ENCODE results near the gene GABRB1.

The GABRB1 gene

GRCh38 chr4:47143261-47143660 is 111.9 kb downstream of the GABRB1 start:
- H3K4me3 ChIP-seq (IDR thresholded peaks at IDR 0.05; ENCODE audit: insufficient read depth, low read depth, low read length) = no peak overlapping the region
- H4K20me1 ChIP-seq (ENCODE audit: insufficient read depth) = no peaks in the 10 kb centered on the region
- TF ChIP-seq CTCF (conservative IDR thresholded peaks at IDR 0.05; ENCODE audit: low read depth, low read length) = no peak
- H2AFZ ChIP-seq (ENCODE audit: low read depth) = no peak overlapping the region
- H3K9ac ChIP-seq = no peak overlapping the region
- H3K36me3 ChIP-seq (ENCODE audit: insufficient read depth) = no peaks in the 10 kb centered on the region
- no peak overlapping the region for H3K4me2 ChIP-seq
- no peaks in the 10 kb centered on the region for H3K27me3 ChIP-seq (ENCODE audit: insufficient read depth, low read depth)
- no peaks in the 10 kb centered on the region for H3K79me2 ChIP-seq (ENCODE audit: insufficient read depth, low read depth)
- no peak overlapping the region for H3K27ac ChIP-seq
- H3K4me1 ChIP-seq (ENCODE audit: low read depth, poor library complexity, severe bottlenecking) = no peaks in the 10 kb centered on the region

- no peaks in the 10 kb centered on the region for H3K27me3 ChIP-seq (ENCODE audit: insufficient read depth, low read depth)
- TF ChIP-seq CTCF (conservative IDR thresholded peaks at IDR 0.05; ENCODE audit: low read depth, low read length) = no peak
- H3K4me3 ChIP-seq (IDR thresholded peaks at IDR 0.05; ENCODE audit: insufficient read depth, low read depth, low read length) = no peak overlapping the region
- H3K9ac ChIP-seq = no peak overlapping the region
- H2AFZ ChIP-seq (ENCODE audit: low read depth) = no peak overlapping the region
- no peaks in the 10 kb centered on the region for H3K79me2 ChIP-seq (ENCODE audit: insufficient read depth, low read depth)
- no peaks in the 10 kb centered on the region for H3K36me3 ChIP-seq (ENCODE audit: insufficient read depth)
- no peak overlapping the region for H3K27ac ChIP-seq
- H3K4me1 ChIP-seq (ENCODE audit: low read depth, poor library complexity, severe bottlenecking) = no peaks in the 10 kb centered on the region
- H4K20me1 ChIP-seq (ENCODE audit: insufficient read depth) = no peaks in the 10 kb centered on the region
- H3K4me2 ChIP-seq = no peak overlapping the region
Observed at GRCh38 chr4:47145630-47146029, 114.3 kb downstream of the GABRB1 start.

GRCh38 chr4:47154816-47155370 is 123.5 kb downstream of the GABRB1 start:
- Histone ChIP-seq H3K4me1 (ENCODE audit: low read depth, poor library complexity, severe bottlenecking) (no peaks in the 10 kb centered on the region), H3K79me2 (ENCODE audit: insufficient read depth, low read depth) (no peaks in the 10 kb centered on the region), H3K9ac (no peak overlapping the region), H3K4me2 (no peak overlapping the region), H3K4me3 (IDR thresholded peaks at IDR 0.05; ENCODE audit: insufficient read depth, low read depth, low read length) (no peak overlapping the region), H3K27me3 (ENCODE audit: insufficient read depth, low read depth) (no peaks in the 10 kb centered on the region), H3K36me3 (ENCODE audit: insufficient read depth) (no peaks in the 10 kb centered on the region), H4K20me1 (ENCODE audit: insufficient read depth) (no peaks in the 10 kb centered on the region), H3K27ac (no peak overlapping the region), H2AFZ (ENCODE audit: low read depth) (no peak overlapping the region)
- TF ChIP-seq CTCF (conservative IDR thresholded peaks at IDR 0.05; ENCODE audit: low read depth, low read length) = no peak

GRCh38 chr4:47155919-47156318 is 124.6 kb downstream of the GABRB1 start:
- no peak overlapping the region for H3K4me2 ChIP-seq

More at GRCh38 chr4:47155919-47156318, 124.6 kb downstream of the GABRB1 start:
- Histone ChIP-seq H3K27ac (no peak overlapping the region), H3K4me3 (IDR thresholded peaks at IDR 0.05; ENCODE audit: insufficient read depth, low read depth, low read length) (no peak overlapping the region), H3K36me3 (ENCODE audit: insufficient read depth) (no peaks in the 10 kb centered on the region), H4K20me1 (ENCODE audit: insufficient read depth) (no peaks in the 10 kb centered on the region), H3K27me3 (ENCODE audit: insufficient read depth, low read depth) (no peaks in the 10 kb centered on the region), H3K79me2 (ENCODE audit: insufficient read depth, low read depth) (no peaks in the 10 kb centered on the region), H3K4me1 (ENCODE audit: low read depth, poor library complexity, severe bottlenecking) (no peaks in the 10 kb centered on the region), H3K9ac (no peak overlapping the region), H2AFZ (ENCODE audit: low read depth) (no peak overlapping the region)
- TF ChIP-seq CTCF (conservative IDR thresholded peaks at IDR 0.05; ENCODE audit: low read depth, low read length) = no peak
